Measurements from ENCODE around the gene TAF4B. TPM values are rescaled to one million over a fixed set of nuclear protein-coding genes. Genes with fewer than 3 reads are reported as not detected.
"Not testable (repeated sequence)": the region's sequence is repeated elsewhere in the genome, so short reads cannot be mapped to it uniquely, and the experiment has no call there.

Gene TAF4B
- total RNA-seq, 1 experiment from 2014 or later: 2.0 TPM

- no peak overlapping the region for H3K4me3 ChIP-seq (ENCODE audit: low read depth, low read length, poor library complexity, severe bottlenecking)
- no peaks in the 10 kb centered on the region for H3K27me3 ChIP-seq (replicated peaks; ENCODE audit: insufficient read depth, low read depth, low read length, poor library complexity)
- intact Hi-C loops (cut with micrococcal nuclease; ENCODE audit: unreplicated experiment): no loop called here
- no peak for TF ChIP-seq CTCF (conservative IDR thresholded peaks at IDR 0.05; ENCODE audit: low read depth, low read length)
- TF ChIP-seq EZH2 (IDR thresholded peaks at IDR 0.05; ENCODE audit: borderline replicate concordance, low read depth, low read length, poor library complexity, severe bottlenecking): no peak
- ChIA-PET CTCF (no interaction called here), POLR2A (ENCODE audit: low non-redundant PET) (no interaction called here)
- DNase-seq (ENCODE audit: low spot score): no peak
- no TSS peak for BruUV-seq (replicated peaks)
- no peaks in the 10 kb centered on the region for H3K36me3 ChIP-seq (ENCODE audit: insufficient read depth, low read length, poor library complexity, severe bottlenecking)
- no peaks in the 10 kb centered on the region for H3K9me3 ChIP-seq (ENCODE audit: low read depth, low read length, poor library complexity, severe bottlenecking)
- no peak overlapping the region for H3K27ac ChIP-seq (ENCODE audit: low read depth, low read length, poor library complexity, severe bottlenecking)
- no peaks in the 10 kb centered on the region for H3K4me1 ChIP-seq (ENCODE audit: insufficient read depth, low read length, poor library complexity, severe bottlenecking)
Measured at GRCh38 chr18:26434887-26435286, 208.6 kb downstream of the TAF4B start.

- no peak for DNase-seq (ENCODE audit: low spot score)
- Histone ChIP-seq H3K4me1 (ENCODE audit: insufficient read depth, low read length, poor library complexity, severe bottlenecking) (no peaks in the 10 kb centered on the region), H3K27me3 (replicated peaks; ENCODE audit: insufficient read depth, low read depth, low read length, poor library complexity) (no peaks in the 10 kb centered on the region), H3K27ac (ENCODE audit: low read depth, low read length, poor library complexity, severe bottlenecking) (no peak overlapping the region), H3K36me3 (ENCODE audit: insufficient read depth, low read length, poor library complexity, severe bottlenecking) (no peaks in the 10 kb centered on the region), H3K9me3 (ENCODE audit: low read depth, low read length, poor library complexity, severe bottlenecking) (no peaks in the 10 kb centered on the region), H3K4me3 (ENCODE audit: low read depth, low read length, poor library complexity, severe bottlenecking) (no peak overlapping the region)
- no TSS peak for BruUV-seq (replicated peaks)
- CTCF ChIA-PET: no interaction called here
- POLR2A ChIA-PET (ENCODE audit: low non-redundant PET): no interaction called here
- TF ChIP-seq CTCF (conservative IDR thresholded peaks at IDR 0.05; ENCODE audit: low read depth, low read length) (no peak), EZH2 (IDR thresholded peaks at IDR 0.05; ENCODE audit: borderline replicate concordance, low read depth, low read length, poor library complexity, severe bottlenecking) (no peak)
- intact Hi-C loops (cut with micrococcal nuclease; ENCODE audit: unreplicated experiment): no loop called here
Measured at GRCh38 chr18:26435415-26436095, 209.3 kb downstream of the TAF4B start.

GRCh38 chr18:26436176-26437051 lies 210.2 kb downstream of the TAF4B start:
- CTCF ChIA-PET: no interaction called here

GRCh38 chr18:26437634-26438033 lies 211.4 kb downstream of the TAF4B start:
- intact Hi-C loops (cut with micrococcal nuclease; ENCODE audit: unreplicated experiment); H3K27me3 ChIP-seq (replicated peaks; ENCODE audit: insufficient read depth, low read depth, low read length, poor library complexity); BruUV-seq (replicated peaks); CTCF ChIA-PET; H3K4me3 ChIP-seq (ENCODE audit: low read depth, low read length, poor library complexity, severe bottlenecking); POLR2A ChIA-PET (ENCODE audit: low non-redundant PET); H3K36me3 ChIP-seq (ENCODE audit: insufficient read depth, low read length, poor library complexity, severe bottlenecking); H3K27ac ChIP-seq (ENCODE audit: low read depth, low read length, poor library complexity, severe bottlenecking); H3K4me1 ChIP-seq (ENCODE audit: insufficient read depth, low read length, poor library complexity, severe bottlenecking); DNase-seq (ENCODE audit: low spot score); H3K9me3 ChIP-seq (ENCODE audit: low read depth, low read length, poor library complexity, severe bottlenecking): not testable (repeated sequence)

More at GRCh38 chr18:26436176-26437051, 210.2 kb downstream of the TAF4B start:
- Histone ChIP-seq H3K27me3 (replicated peaks; ENCODE audit: insufficient read depth, low read depth, low read length, poor library complexity) (no peaks in the 10 kb centered on the region), H3K4me1 (ENCODE audit: insufficient read depth, low read length, poor library complexity, severe bottlenecking) (no peaks in the 10 kb centered on the region), H3K36me3 (ENCODE audit: insufficient read depth, low read length, poor library complexity, severe bottlenecking) (no peaks in the 10 kb centered on the region), H3K9me3 (ENCODE audit: low read depth, low read length, poor library complexity, severe bottlenecking) (no peaks in the 10 kb centered on the region), H3K27ac (ENCODE audit: low read depth, low read length, poor library complexity, severe bottlenecking) (no peak overlapping the region), H3K4me3 (ENCODE audit: low read depth, low read length, poor library complexity, severe bottlenecking) (no peak overlapping the region)
- intact Hi-C loops (cut with micrococcal nuclease; ENCODE audit: unreplicated experiment): no loop called here
- POLR2A ChIA-PET (ENCODE audit: low non-redundant PET): interaction anchor here (0.7 kb wide), 1 partner anchor 634 kb away, joined by 4 read pairs; no protein-coding TSS in a partner anchor
- TF ChIP-seq CTCF (conservative IDR thresholded peaks at IDR 0.05; ENCODE audit: low read depth, low read length) (no peak), EZH2 (IDR thresholded peaks at IDR 0.05; ENCODE audit: borderline replicate concordance, low read depth, low read length, poor library complexity, severe bottlenecking) (no peak)
- DNase-seq (ENCODE audit: low spot score): no peak
- no TSS peak for BruUV-seq (replicated peaks)

Measured in A673 (cell line).